Testis (tissue), 2 donors: ENCODE measurements around the gene CNTROB.

Experiments used
- CTCF ChIP-seq, 3 experiments: fragments of 450-650 bp in 2 of 3; fragments of 200-600 bp in 1 of 3; sonication (generic) in 1 of 3; IDR thresholded peaks; one replicate each; pipeline ENCODE4 v1.5.1; 2016 to 2019; ENCODE audit warnings: antibody characterized with exemption in 3 of 3, mild to moderate bottlenecking in 2 of 3, moderate library complexity in 1 of 3
- POLR2A ChIP-seq: fragments of 450-650 bp; IDR thresholded peaks from one replicate; pipeline ENCODE4 v1.6.1; 2017; ENCODE audit warnings: antibody characterized with exemption, mild to moderate bottlenecking, moderate library complexity

- TF ChIP-seq CTCF (IDR thresholded peaks at IDR 0.05) (no peak), POLR2A (no peak)
Observed at GRCh38 chr17:7897090-7897489, 34.9 kb upstream of the CNTROB start.
